ENCODE measurements around the gene APOB.

- TF ChIP-seq CTCF (conservative IDR thresholded peaks at IDR 0.05; ENCODE audit: low read depth, low read length) (no peak), EZH2 (IDR thresholded peaks at IDR 0.05; ENCODE audit: low read length, unreplicated experiment) (no peak)
Observed at GRCh38 chr2:20988905-20989304, 55.0 kb downstream of the APOB start.

Measured in PC-3 (cell line).